GM19328 (cell line): ENCODE results near the gene OSTN.
A peak's percentile ranks its signal among the peaks of the same experiment; 100 is the strongest.

Experiments used
- ATAC-seq: cut with Tn5 transposase; IDR thresholded peaks from one replicate; pipeline ENCODE4 v1.9.1; 2021; ENCODE audit warnings: mild to moderate bottlenecking, moderate library complexity; ENCODE audit not compliant: unreplicated experiment

Gene OSTN

GRCh38 chr3:191234216-191234615 lies 35.2 kb downstream of the OSTN start:
- no peak for ATAC-seq

GRCh38 chr3:191235331-191236314 lies 36.6 kb downstream of the OSTN start:
- ATAC-seq, result peak; percentile 98

- no peak for ATAC-seq
These were observed 37.6 kb downstream of the OSTN start for GRCh38 chr3:191236646-191237045.

GRCh38 chr3:191237047-191237882 lies 38.2 kb downstream of the OSTN start:
- no peak for ATAC-seq

GRCh38 chr3:191238321-191238817 lies 39.3 kb downstream of the OSTN start:
- no peak for ATAC-seq

GRCh38 chr3:191239407-191240031 lies 40.5 kb downstream of the OSTN start:
- no peak for ATAC-seq

GRCh38 chr3:191240486-191240885 lies 41.4 kb downstream of the OSTN start:
- ATAC-seq, result no peak

GRCh38 chr3:191244242-191244867 lies 45.3 kb downstream of the OSTN start:
- no peak for ATAC-seq

DNA sequence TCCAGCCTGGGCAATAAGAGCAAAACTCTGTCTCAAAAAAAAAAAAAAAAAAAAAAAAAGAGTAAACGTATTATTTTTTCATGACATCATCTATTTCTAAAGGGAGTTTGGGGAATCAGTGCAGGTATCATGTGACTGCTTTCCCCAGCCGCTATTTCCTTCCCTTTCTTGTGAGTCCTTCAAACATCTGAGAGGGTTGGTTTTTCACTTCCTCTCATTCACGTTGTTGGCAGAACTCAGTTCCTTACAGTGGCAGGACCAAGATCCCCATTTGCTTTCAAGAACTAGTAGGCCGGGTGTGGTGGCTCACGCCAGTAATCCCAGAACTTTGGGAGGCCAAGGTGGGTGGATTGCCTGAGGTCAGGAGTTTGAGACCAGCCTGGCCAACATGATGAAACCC lies 47.0 kb downstream of the OSTN start:
- ATAC-seq, result peak; percentile 77

GRCh38 chr3:191246630-191247029 lies 47.6 kb downstream of the OSTN start:
- ATAC-seq, result no peak

GRCh38 chr3:191253089-191253799 lies 54.2 kb downstream of the OSTN start:
- no peak for ATAC-seq

GRCh38 chr3:191254098-191254873 lies 55.2 kb downstream of the OSTN start:
- ATAC-seq, result no peak

- ATAC-seq, result no peak
These were observed 56.1 kb downstream of the OSTN start for GRCh38 chr3:191255156-191255555.

- ATAC-seq, result no peak
These were observed 57.4 kb downstream of the OSTN start for GRCh38 chr3:191256405-191256804.

GRCh38 chr3:191257286-191257685 lies 58.2 kb downstream of the OSTN start:
- no peak for ATAC-seq

DNA sequence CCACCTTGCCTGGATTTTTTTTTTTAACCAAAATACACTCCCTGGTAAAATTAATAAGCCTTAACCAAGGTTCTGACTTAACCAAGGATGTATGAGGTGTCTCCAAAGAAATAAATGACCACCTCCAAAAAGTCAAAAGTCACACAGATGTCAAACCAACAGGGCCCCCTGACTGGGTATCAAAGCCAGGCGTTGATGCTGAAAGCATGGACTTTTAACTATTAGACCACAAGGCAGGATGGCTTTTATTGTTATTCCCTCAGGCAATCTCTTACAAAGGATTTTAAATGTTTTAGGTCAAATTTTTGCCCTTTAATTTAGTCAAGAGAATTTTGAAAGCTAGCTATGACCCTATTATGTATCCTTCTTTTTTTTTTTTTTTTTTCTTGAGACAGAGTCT lies 60.4 kb downstream of the OSTN start:
- ATAC-seq, result no peak

- no peak for ATAC-seq
These were observed 61.6 kb downstream of the OSTN start for GRCh38 chr3:191260431-191261303.

- ATAC-seq, result no peak
These were observed 62.2 kb downstream of the OSTN start for GRCh38 chr3:191261304-191261638.
